Natural killer cell (primary cell): Measurements from ENCODE around the gene HES1. TPM values are rescaled to one million over a fixed set of nuclear protein-coding genes. Genes with fewer than 3 reads are reported as not detected.
"Not testable (repeated sequence)": the region's sequence is repeated elsewhere in the genome, so short reads cannot be mapped to it uniquely, and the experiment has no call there.

Source experiments
- ATAC-seq, 3 donors: fragments of 150-1000 bp in 2 of 3; fragments of 200-7000 bp in 1 of 3; cut with Tn5 transposase; 1 replicate in 1 of 3; 2 replicates in 2 of 3; pipeline ENCODE4 v1.10.0; 2021; ENCODE audit warnings: mild to moderate bottlenecking in 2 of 3, moderate library complexity in 2 of 3
- DNase-seq, 2 donors: peaks; one replicate each; pipeline versions ENCODE4 v3.0.0 to v3.0.0-alpha.2; 2013 to 2021; ENCODE audit warnings: mixed read lengths in 1 of 2
- H3K27ac ChIP-seq: one replicate; pipeline ENCODE4 v1.5.1; 2013; ENCODE audit warnings: mild to moderate bottlenecking, low read length
- H3K27me3 ChIP-seq: one replicate; pipeline ENCODE4 v1.6.1; 2013; ENCODE audit warnings: low read length; ENCODE audit not compliant: control insufficient read depth, insufficient read depth
- H3K36me3 ChIP-seq: one replicate; pipeline ENCODE4 v1.6.1; 2013; ENCODE audit warnings: low read length; ENCODE audit not compliant: control insufficient read depth, insufficient read depth
- H3K4me1 ChIP-seq: one replicate; pipeline ENCODE4 v1.6.1; 2013; ENCODE audit warnings: low read length; ENCODE audit not compliant: control insufficient read depth, insufficient read depth
- H3K4me3 ChIP-seq: one replicate; pipeline ENCODE4 v1.5.1; 2013; ENCODE audit warnings: low read length
- H3K9me3 ChIP-seq: one replicate; pipeline ENCODE4 v1.6.1; 2013; ENCODE audit warnings: low read length; ENCODE audit not compliant: control insufficient read depth, insufficient read depth
- H3K27ac Mint-ChIP-seq, 2 donors: one replicate each; pipeline ENCODE4 v1.8.0; 2022; ENCODE audit warnings: mild to moderate bottlenecking in 2 of 2, mixed read lengths in 2 of 2, moderate library complexity in 1 of 2
- H3K27me3 Mint-ChIP-seq, 2 donors: one replicate each; pipeline ENCODE4 v1.8.0; 2022; ENCODE audit warnings: low read depth in 2 of 2, mixed read lengths in 2 of 2
- H3K36me3 Mint-ChIP-seq: one replicate; pipeline ENCODE4 v1.8.0; 2022; ENCODE audit warnings: mixed read lengths
- H3K4me1 Mint-ChIP-seq, 2 donors: one replicate each; pipeline ENCODE4 v1.8.0; 2022; ENCODE audit warnings: mixed read lengths in 2 of 2
- H3K4me3 Mint-ChIP-seq: one replicate; pipeline ENCODE4 v1.8.0; 2022; ENCODE audit warnings: mild to moderate bottlenecking, moderate library complexity, mixed read lengths
- H3K9me3 Mint-ChIP-seq, 2 donors: one replicate each; pipeline ENCODE4 v1.8.0; 2022; ENCODE audit warnings: mixed read lengths in 2 of 2
- WGBS: methylation state at CpG from one replicate; pipeline ENCODE4 v1.1.7; 2013; ENCODE audit warnings: missing lambda C conversion rate; ENCODE audit not compliant: insufficient coverage; 5-methylcytosine and 5-hydroxymethylcytosine counted together
- intact Hi-C: fragments of 100-400 bp; cut with micrococcal nuclease; formaldehyde crosslinking; loops from one replicate; pipeline ENCODE4 v1.14.2; 2022
- total RNA-seq, 4 donors: library from RNA; stranded (reverse); fragments of 120-200 nt in 1 of 4; gene quantifications; one replicate each; pipeline versions ENCODE4 v1.2.3 to v1.2.4, GENCODE V29; 2013 to 2022
- TF ChIP-seq, protein P1 (sequence below): fragments of 200-600 bp; IDR thresholded peaks from one replicate; pipeline ENCODE4 v1.8.0; 2022; ENCODE audit warnings: antibody characterized with exemption

HES1 gene
- total RNA-seq, 3 donors from 2014 or later (not counting 1 experiment from before 2014, with no cell fraction given), result 1.5 to 4.4 (median 2.2) TPM

GRCh38 chr3:194091141-194091540 is 44.8 kb upstream of the HES1 start:
- H3K27me3 ChIP-seq, result peaks cover 2% of the 10 kb centered on the region
- H3K36me3 Mint-ChIP-seq, result no peaks in the 10 kb centered on the region
- WGBS, result 74% methylated on average over 2 of the region's 2 CpGs
- H3K4me1 Mint-ChIP-seq, result no peaks in the 10 kb centered on the region
- TF ChIP-seq, protein P1, sequence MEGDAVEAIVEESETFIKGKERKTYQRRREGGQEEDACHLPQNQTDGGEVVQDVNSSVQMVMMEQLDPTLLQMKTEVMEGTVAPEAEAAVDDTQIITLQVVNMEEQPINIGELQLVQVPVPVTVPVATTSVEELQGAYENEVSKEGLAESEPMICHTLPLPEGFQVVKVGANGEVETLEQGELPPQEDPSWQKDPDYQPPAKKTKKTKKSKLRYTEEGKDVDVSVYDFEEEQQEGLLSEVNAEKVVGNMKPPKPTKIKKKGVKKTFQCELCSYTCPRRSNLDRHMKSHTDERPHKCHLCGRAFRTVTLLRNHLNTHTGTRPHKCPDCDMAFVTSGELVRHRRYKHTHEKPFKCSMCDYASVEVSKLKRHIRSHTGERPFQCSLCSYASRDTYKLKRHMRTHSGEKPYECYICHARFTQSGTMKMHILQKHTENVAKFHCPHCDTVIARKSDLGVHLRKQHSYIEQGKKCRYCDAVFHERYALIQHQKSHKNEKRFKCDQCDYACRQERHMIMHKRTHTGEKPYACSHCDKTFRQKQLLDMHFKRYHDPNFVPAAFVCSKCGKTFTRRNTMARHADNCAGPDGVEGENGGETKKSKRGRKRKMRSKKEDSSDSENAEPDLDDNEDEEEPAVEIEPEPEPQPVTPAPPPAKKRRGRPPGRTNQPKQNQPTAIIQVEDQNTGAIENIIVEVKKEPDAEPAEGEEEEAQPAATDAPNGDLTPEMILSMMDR, result no peak
- H3K4me3 ChIP-seq, result no peak overlapping the region
- intact Hi-C loops, result no loop called here
- no peak for ATAC-seq
- H3K27ac ChIP-seq, result no peak overlapping the region
- no peak overlapping the region for H3K27ac Mint-ChIP-seq
- H3K27me3 Mint-ChIP-seq, result peaks cover 8 to 18% of the 10 kb centered on the region in 2 donors
- H3K36me3 ChIP-seq, result no peaks in the 10 kb centered on the region
- H3K9me3 Mint-ChIP-seq, result no peaks in the 10 kb centered on the region
- H3K9me3 ChIP-seq, result no peaks in the 10 kb centered on the region
- H3K4me1 ChIP-seq, result peaks cover 2% of the 10 kb centered on the region
- no peak overlapping the region for H3K4me3 Mint-ChIP-seq
- no peak for DNase-seq

DNA sequence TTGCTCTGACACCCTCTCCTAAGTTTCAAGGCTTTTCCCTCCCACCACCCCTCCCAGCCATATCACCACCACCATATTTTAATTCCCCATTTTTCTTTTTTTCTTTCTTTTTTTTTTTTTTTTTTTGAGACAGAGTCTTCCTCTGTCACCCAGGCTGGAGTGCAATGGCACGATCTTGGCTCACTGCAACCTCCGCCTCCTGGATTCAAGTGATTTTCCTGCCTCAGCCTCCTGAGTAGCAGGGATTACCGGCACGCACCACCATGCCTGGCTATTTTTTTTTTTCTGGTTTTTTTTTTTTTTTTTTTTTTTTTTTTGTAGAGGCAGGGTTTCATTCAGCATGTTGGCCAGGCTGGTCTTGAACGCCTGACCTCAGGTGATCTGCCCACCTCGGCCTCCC is 44.1 kb upstream of the HES1 start:
- 89% methylated on average over 4 of the region's 6 CpGs for WGBS
- ATAC-seq, H3K9me3 ChIP-seq, H3K27ac ChIP-seq, H3K27ac Mint-ChIP-seq, DNase-seq, H3K36me3 Mint-ChIP-seq, H3K9me3 Mint-ChIP-seq, H3K27me3 ChIP-seq, intact Hi-C loops, H3K4me3 Mint-ChIP-seq, H3K4me3 ChIP-seq, H3K36me3 ChIP-seq, H3K4me1 ChIP-seq, H3K4me1 Mint-ChIP-seq: not testable (repeated sequence)
- H3K27me3 Mint-ChIP-seq, result peaks cover 5 to 10% of the 10 kb centered on the region in 2 donors

GRCh38 chr3:194092881-194093301 is 43.1 kb upstream of the HES1 start:
- Histone ChIP-seq H3K27me3 (peaks cover under 1% of the 10 kb centered on the region), H3K36me3 (no peaks in the 10 kb centered on the region), H3K27ac (no peak overlapping the region), H3K4me1 (peaks cover 2% of the 10 kb centered on the region), H3K4me3 (no peak overlapping the region), H3K9me3 (no peaks in the 10 kb centered on the region)
- peaks cover under 1 to 5% of the 10 kb centered on the region in 2 donors for H3K27me3 Mint-ChIP-seq
- intact Hi-C loops, result no loop called here
- DNase-seq (no peak), ATAC-seq (no peak)
- H3K4me3 Mint-ChIP-seq, result no peak overlapping the region
- no peak overlapping the region for H3K27ac Mint-ChIP-seq
- H3K36me3 Mint-ChIP-seq, result no peaks in the 10 kb centered on the region
- TF ChIP-seq, protein P1, result no peak
- 84% methylated on average over 10 of the region's 10 CpGs for WGBS
- H3K9me3 Mint-ChIP-seq, result no peaks in the 10 kb centered on the region
- H3K4me1 Mint-ChIP-seq, result no peaks in the 10 kb centered on the region

DNA sequence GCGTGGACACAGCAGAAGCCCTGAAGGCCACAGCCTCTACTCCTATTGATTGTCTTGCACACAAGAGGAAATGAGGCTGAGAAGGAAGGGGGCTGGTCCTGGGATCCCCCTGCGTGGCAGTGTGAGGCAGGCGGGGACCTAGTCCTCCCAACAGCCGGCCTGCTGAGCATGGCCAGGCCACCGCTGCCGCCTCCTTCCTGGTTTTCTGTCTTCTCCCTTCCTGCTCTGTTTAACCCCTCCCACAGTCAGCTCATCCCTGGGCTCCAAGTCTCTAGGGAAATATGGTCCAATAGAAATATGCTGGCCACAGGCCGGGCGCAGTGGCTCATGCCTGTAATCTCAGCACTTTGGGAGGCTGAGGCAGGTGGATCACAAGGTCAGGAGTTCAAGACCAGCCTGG is 42.1 kb upstream of the HES1 start:
- ATAC-seq (no peak), DNase-seq (no peak)
- Mint-ChIP-seq H3K4me1 (no peaks in the 10 kb centered on the region), H3K4me3 (no peak overlapping the region), H3K36me3 (no peaks in the 10 kb centered on the region), H3K9me3 (no peaks in the 10 kb centered on the region), H3K27me3 (peaks cover 5 to 6% of the 10 kb centered on the region in 2 donors), H3K27ac (no peak overlapping the region)
- no peak overlapping the region for H3K27ac ChIP-seq
- no peaks in the 10 kb centered on the region for H3K9me3 ChIP-seq
- TF ChIP-seq, protein P1, result no peak
- H3K27me3 ChIP-seq, result no peaks in the 10 kb centered on the region
- no peak overlapping the region for H3K4me3 ChIP-seq
- intact Hi-C loops, result no loop called here
- WGBS, result 94% methylated on average over 8 of the region's 8 CpGs
- no peaks in the 10 kb centered on the region for H3K4me1 ChIP-seq
- H3K36me3 ChIP-seq, result no peaks in the 10 kb centered on the region
